DND-41 (cell line): ENCODE results near the gene PLA2G4B.

Experiments used
- EZH2 ChIP-seq: IDR thresholded peaks from 3 replicates; pipeline ENCODE4 v1.6.1; 2012; ENCODE audit warnings: borderline replicate concordance, low read depth, mild to moderate bottlenecking, moderate library complexity, low read length, inconsistent platforms; ENCODE audit not compliant: severe bottlenecking
- TF ChIP-seq, protein P1 (sequence below): IDR thresholded peaks from 2 replicates; pipeline ENCODE4 v1.5.1; 2012; ENCODE audit warnings: borderline replicate concordance, low read length, moderate library complexity, mild to moderate bottlenecking; ENCODE audit not compliant: poor library complexity, severe bottlenecking; ENCODE audit errors: extremely low read depth

DNA sequence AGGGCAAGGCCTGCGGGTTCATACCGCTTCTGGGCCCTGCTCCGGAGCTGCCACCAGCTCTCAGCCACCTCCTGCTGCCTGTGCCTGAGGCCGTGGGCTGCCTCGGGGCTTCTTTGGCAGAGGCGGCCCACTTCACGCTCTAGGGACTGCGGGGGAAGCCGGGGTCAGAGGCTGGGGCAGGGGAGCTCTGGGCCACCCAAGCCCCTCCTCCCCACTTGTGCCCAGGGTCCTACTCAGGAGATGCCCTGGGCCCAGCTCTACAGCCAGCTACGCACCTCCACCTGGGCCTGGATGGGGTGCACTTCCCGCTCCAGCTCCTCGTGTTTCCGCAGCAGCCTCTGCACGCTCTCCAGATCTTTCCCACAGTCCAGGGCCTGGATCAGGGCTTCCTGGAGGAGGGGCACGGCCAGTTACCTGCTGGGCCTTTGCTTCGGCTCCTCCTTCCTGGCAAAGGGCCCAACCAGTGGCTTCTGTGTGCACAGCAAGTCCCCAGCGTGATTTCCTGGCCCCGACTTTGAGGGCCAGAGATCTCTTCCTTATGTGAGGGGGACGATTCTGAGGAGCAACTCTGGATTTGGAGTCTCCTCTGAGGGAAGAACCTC, 24.0 kb downstream of the PLA2G4B start:
- TF ChIP-seq, protein P1, sequence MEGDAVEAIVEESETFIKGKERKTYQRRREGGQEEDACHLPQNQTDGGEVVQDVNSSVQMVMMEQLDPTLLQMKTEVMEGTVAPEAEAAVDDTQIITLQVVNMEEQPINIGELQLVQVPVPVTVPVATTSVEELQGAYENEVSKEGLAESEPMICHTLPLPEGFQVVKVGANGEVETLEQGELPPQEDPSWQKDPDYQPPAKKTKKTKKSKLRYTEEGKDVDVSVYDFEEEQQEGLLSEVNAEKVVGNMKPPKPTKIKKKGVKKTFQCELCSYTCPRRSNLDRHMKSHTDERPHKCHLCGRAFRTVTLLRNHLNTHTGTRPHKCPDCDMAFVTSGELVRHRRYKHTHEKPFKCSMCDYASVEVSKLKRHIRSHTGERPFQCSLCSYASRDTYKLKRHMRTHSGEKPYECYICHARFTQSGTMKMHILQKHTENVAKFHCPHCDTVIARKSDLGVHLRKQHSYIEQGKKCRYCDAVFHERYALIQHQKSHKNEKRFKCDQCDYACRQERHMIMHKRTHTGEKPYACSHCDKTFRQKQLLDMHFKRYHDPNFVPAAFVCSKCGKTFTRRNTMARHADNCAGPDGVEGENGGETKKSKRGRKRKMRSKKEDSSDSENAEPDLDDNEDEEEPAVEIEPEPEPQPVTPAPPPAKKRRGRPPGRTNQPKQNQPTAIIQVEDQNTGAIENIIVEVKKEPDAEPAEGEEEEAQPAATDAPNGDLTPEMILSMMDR, result no peak
- TF ChIP-seq EZH2, result no peak
